Astrocyte (in vitro differentiated cells and primary cell): ENCODE results near the gene PKP2. TPM values are rescaled to one million over a fixed set of nuclear protein-coding genes. Genes with fewer than 3 reads are reported as not detected.

Experiments used
- DNase-seq: peaks from one replicate; pipeline ENCODE4 v3.0.0-alpha.2; 2010; ENCODE audit warnings: low read depth
- FAIRE-seq: peaks from 2 replicates; lab custom pipeline; 2011; peaks lifted over from hg19 to GRCh38; lab: Jason Lieb, UNC
- H2AFZ ChIP-seq: 2 replicates; pipeline ENCODE4 v1.6.0; 2012; ENCODE audit warnings: low read depth, low read length, inconsistent platforms
- H3K27ac ChIP-seq: 2 replicates; pipeline ENCODE4 v1.5.1; 2011; ENCODE audit warnings: low read depth, low read length, inconsistent platforms
- H3K27me3 ChIP-seq: 2 replicates; pipeline ENCODE4 v1.6.0; 2011; ENCODE audit warnings: low read length, inconsistent platforms; ENCODE audit not compliant: insufficient read depth
- H3K36me3 ChIP-seq: 2 replicates; pipeline ENCODE4 v1.5.1; 2011; ENCODE audit warnings: low read length, inconsistent platforms; ENCODE audit not compliant: insufficient read depth
- H3K4me1 ChIP-seq: 2 replicates; pipeline ENCODE4 v1.5.1; 2011; ENCODE audit warnings: low read length, inconsistent platforms; ENCODE audit not compliant: insufficient read depth
- H3K4me2 ChIP-seq: 2 replicates; pipeline ENCODE4 v1.6.0; 2012; ENCODE audit warnings: low read length, inconsistent platforms
- H3K4me3 ChIP-seq: 2 replicates; pipeline ENCODE4 v1.5.1; 2011; ENCODE audit warnings: low read depth, mild to moderate bottlenecking, low read length, inconsistent platforms; ENCODE audit not compliant: insufficient read depth
- H3K79me2 ChIP-seq: 2 replicates; pipeline ENCODE4 v1.6.0; 2012; ENCODE audit warnings: mild to moderate bottlenecking, low read length, inconsistent platforms; ENCODE audit not compliant: insufficient read depth
- H3K9ac ChIP-seq: 2 replicates; pipeline ENCODE4 v1.6.0; 2012; ENCODE audit warnings: mild to moderate bottlenecking, low read length, inconsistent platforms
- H3K9me3 ChIP-seq: 2 replicates; pipeline ENCODE4 v1.5.1; 2012; ENCODE audit warnings: low read depth, mild to moderate bottlenecking, low read length, inconsistent platforms; ENCODE audit not compliant: insufficient read depth
- H4K20me1 ChIP-seq: 2 replicates; pipeline ENCODE4 v1.6.0; 2012; ENCODE audit warnings: low read length, inconsistent platforms; ENCODE audit not compliant: insufficient read depth
- H3K27ac Mint-ChIP-seq: one replicate; pipeline ENCODE4 v1.8.0; 2021; ENCODE audit warnings: mild to moderate bottlenecking, mixed read lengths; ENCODE audit not compliant: unreplicated experiment
- H3K27me3 Mint-ChIP-seq: one replicate; pipeline ENCODE4 v1.8.0; 2021; ENCODE audit warnings: low read depth, mixed read lengths; ENCODE audit not compliant: unreplicated experiment
- H3K36me3 Mint-ChIP-seq: one replicate; pipeline ENCODE4 v1.8.0; 2021; ENCODE audit warnings: low read depth, mixed read lengths; ENCODE audit not compliant: unreplicated experiment
- H3K4me1 Mint-ChIP-seq: one replicate; pipeline ENCODE4 v1.8.0; 2021; ENCODE audit warnings: low read depth, mixed read lengths; ENCODE audit not compliant: unreplicated experiment
- H3K4me3 Mint-ChIP-seq: one replicate; pipeline ENCODE4 v1.8.0; 2021; ENCODE audit warnings: mild to moderate bottlenecking, moderate library complexity, mixed read lengths; ENCODE audit not compliant: unreplicated experiment
- H3K9me3 Mint-ChIP-seq: one replicate; pipeline ENCODE4 v1.8.0; 2021; ENCODE audit warnings: mild to moderate bottlenecking, mixed read lengths; ENCODE audit not compliant: unreplicated experiment
- EZH2 ChIP-seq: IDR thresholded peaks from 2 replicates; pipeline ENCODE4 v1.6.1; 2012; ENCODE audit warnings: mild to moderate bottlenecking, low read length, inconsistent platforms; ENCODE audit not compliant: insufficient read depth
- total RNA-seq: library from RNA; stranded (reverse); gene quantifications from 2 replicates; pipeline ENCODE4 v1.2.1, GENCODE V29; 2021
- TF ChIP-seq, protein P1 (sequence below): IDR thresholded peaks from 2 replicates; pipeline ENCODE4 v1.5.1; 2011; ENCODE audit warnings: low read depth, mild to moderate bottlenecking, inconsistent platforms, low read length, moderate library complexity; ENCODE audit not compliant: insufficient read depth

The PKP2 gene
- total RNA-seq, 1 donor from 2014 or later = 35.4 TPM

DNA sequence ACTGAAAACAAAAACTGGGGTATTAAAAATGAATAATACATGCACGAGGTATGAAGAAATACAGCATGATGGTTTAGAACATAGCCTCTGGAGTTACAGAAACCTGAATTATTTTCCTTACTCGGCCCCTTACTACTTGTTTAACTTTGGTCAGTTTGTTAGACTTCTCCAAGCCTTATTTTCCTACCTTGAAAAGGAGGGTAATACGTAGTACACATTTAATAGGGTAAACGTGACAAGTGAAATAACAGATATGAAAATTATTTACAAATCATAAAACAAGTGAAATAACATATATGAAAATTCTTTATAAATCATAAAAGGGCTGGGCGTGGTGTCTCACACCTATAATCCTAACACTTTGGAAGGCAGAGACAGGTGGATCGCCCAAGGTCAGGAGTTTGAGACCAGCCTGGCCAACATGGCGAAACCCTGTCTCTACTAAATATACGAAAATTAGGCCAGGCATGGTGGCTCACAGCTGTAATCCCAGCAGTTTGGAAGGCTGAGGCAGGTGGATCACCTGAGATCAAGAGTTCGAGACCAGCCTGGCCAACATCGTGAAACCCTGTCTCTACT is 11.4 kb upstream of the PKP2 start:
- Histone ChIP-seq H3K36me3 (no peaks in the 10 kb centered on the region), H3K4me2 (no peak overlapping the region), H3K9ac (no peak overlapping the region), H2AFZ (no peak overlapping the region), H3K79me2 (no peaks in the 10 kb centered on the region), H3K27me3 (no peaks in the 10 kb centered on the region), H3K4me1 (no peaks in the 10 kb centered on the region), H3K27ac (no peak overlapping the region), H4K20me1 (no peaks in the 10 kb centered on the region), H3K4me3 (no peak overlapping the region), H3K9me3 (no peaks in the 10 kb centered on the region)
- H3K36me3 Mint-ChIP-seq = no peaks in the 10 kb centered on the region
- DNase-seq (no peak), FAIRE-seq (no peak)
- no peaks in the 10 kb centered on the region for H3K9me3 Mint-ChIP-seq
- peaks cover 2% of the 10 kb centered on the region for H3K27me3 Mint-ChIP-seq
- no peak for TF ChIP-seq EZH2
- TF ChIP-seq, protein P1, sequence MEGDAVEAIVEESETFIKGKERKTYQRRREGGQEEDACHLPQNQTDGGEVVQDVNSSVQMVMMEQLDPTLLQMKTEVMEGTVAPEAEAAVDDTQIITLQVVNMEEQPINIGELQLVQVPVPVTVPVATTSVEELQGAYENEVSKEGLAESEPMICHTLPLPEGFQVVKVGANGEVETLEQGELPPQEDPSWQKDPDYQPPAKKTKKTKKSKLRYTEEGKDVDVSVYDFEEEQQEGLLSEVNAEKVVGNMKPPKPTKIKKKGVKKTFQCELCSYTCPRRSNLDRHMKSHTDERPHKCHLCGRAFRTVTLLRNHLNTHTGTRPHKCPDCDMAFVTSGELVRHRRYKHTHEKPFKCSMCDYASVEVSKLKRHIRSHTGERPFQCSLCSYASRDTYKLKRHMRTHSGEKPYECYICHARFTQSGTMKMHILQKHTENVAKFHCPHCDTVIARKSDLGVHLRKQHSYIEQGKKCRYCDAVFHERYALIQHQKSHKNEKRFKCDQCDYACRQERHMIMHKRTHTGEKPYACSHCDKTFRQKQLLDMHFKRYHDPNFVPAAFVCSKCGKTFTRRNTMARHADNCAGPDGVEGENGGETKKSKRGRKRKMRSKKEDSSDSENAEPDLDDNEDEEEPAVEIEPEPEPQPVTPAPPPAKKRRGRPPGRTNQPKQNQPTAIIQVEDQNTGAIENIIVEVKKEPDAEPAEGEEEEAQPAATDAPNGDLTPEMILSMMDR = no peak
- no peak overlapping the region for H3K4me3 Mint-ChIP-seq
- H3K27ac Mint-ChIP-seq = no peak overlapping the region
- no peaks in the 10 kb centered on the region for H3K4me1 Mint-ChIP-seq

DNA sequence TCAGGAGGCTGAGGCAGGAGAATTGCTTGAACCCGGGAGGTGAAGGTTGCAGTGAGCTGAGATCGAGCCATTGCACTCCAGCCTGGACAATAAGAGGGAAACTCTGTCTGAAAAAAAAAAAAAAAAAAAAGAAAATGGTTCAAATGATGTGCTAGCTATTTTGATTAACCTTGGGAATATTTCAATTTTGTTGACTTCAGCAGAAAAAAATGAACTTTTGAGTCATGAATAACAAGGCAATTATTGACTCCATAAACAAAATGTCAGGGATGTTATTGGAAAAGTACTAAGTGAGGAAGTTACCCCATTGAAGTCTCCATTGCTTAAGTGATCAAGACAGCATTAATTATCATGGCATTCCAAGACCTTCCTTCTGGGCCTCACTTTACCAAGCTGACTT is 10.6 kb upstream of the PKP2 start:
- H3K4me1 Mint-ChIP-seq = no peaks in the 10 kb centered on the region
- Histone ChIP-seq H3K9me3 (no peaks in the 10 kb centered on the region), H3K4me2 (no peak overlapping the region), H3K36me3 (no peaks in the 10 kb centered on the region), H3K27ac (no peak overlapping the region), H4K20me1 (no peaks in the 10 kb centered on the region), H3K9ac (no peak overlapping the region), H3K27me3 (no peaks in the 10 kb centered on the region), H3K4me3 (no peak overlapping the region), H2AFZ (no peak overlapping the region), H3K79me2 (no peaks in the 10 kb centered on the region), H3K4me1 (no peaks in the 10 kb centered on the region)
- no peaks in the 10 kb centered on the region for H3K9me3 Mint-ChIP-seq
- no peak for FAIRE-seq
- H3K27me3 Mint-ChIP-seq = peaks cover 2% of the 10 kb centered on the region
- TF ChIP-seq, protein P1 = no peak
- no peak for TF ChIP-seq EZH2
- DNase-seq = no peak
- H3K36me3 Mint-ChIP-seq = no peaks in the 10 kb centered on the region
- no peak overlapping the region for H3K4me3 Mint-ChIP-seq
- no peak overlapping the region for H3K27ac Mint-ChIP-seq

DNA sequence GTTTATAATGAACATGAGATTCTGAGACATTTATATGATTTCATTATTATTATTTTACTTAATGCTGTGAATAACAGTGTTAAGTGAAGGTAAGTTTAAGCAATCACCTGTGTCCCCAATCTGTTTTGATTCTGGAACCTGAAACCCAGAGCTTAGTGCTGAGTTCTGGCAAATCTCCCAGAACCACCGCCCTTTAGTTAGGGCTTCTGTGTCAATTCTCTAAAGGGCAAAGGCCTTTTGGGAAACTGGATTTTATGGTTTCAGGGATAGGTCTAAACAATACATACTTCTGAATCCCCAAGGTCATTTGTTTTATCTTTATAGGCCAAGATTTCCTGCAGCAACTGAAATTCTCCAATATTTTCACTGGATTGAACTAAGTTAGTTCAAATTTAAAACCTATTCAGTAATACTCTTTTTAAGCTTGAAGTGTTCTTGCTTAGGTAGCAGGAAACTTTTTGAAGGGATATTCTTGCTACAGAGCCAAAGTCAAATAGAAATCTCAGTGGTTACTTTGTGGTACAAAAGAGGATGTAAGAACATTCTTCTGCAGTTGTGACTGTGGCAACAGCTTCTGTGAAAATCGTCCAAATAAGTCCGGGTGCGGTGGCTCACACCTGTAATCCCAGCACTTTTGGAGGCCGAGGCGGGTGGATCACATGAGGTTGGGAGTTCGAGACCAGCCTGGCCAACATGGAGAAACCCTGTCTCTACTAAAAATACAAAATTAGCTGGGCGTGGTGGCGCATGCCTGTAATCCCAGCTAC is 10.0 kb upstream of the PKP2 start:
- no peaks in the 10 kb centered on the region for H3K9me3 ChIP-seq
- no peak for DNase-seq
- TF ChIP-seq, protein P1 = no peak
- TF ChIP-seq EZH2 = no peak
- H3K4me1 ChIP-seq = no peaks in the 10 kb centered on the region
- H3K4me3 Mint-ChIP-seq = no peak overlapping the region
- H3K27ac Mint-ChIP-seq = no peak overlapping the region
- H3K4me2 ChIP-seq = no peak overlapping the region
- no peak overlapping the region for H3K9ac ChIP-seq
- no peaks in the 10 kb centered on the region for H3K36me3 Mint-ChIP-seq
- no peaks in the 10 kb centered on the region for H3K79me2 ChIP-seq
- no peak overlapping the region for H3K4me3 ChIP-seq
- H3K4me1 Mint-ChIP-seq = peaks cover 4% of the 10 kb centered on the region
- no peak overlapping the region for H2AFZ ChIP-seq
- H3K27ac ChIP-seq = no peak overlapping the region
- H3K27me3 ChIP-seq = no peaks in the 10 kb centered on the region
- H3K36me3 ChIP-seq = no peaks in the 10 kb centered on the region
- FAIRE-seq = no peak
- peaks cover 2% of the 10 kb centered on the region for H3K27me3 Mint-ChIP-seq
- H3K9me3 Mint-ChIP-seq = no peaks in the 10 kb centered on the region
- H4K20me1 ChIP-seq = no peaks in the 10 kb centered on the region
